Stimulated activated CD8-positive, alpha-beta memory T cell treated with anti-CD3 and anti-CD28 coated beads, Interleukin-4, amount 100 ng/mL, for 4 hours (primary cell): ENCODE data around the gene ELP4.
"Not testable (repeated sequence)": the region's sequence is repeated elsewhere in the genome, so short reads cannot be mapped to it uniquely, and the experiment has no call there.

Experiments
- DNase-seq, 2 donors: peaks; one replicate each; pipeline ENCODE4 v3.0.0-alpha.2; 2020; ENCODE audit warnings: low read depth in 2 of 2, low spot score in 1 of 2

The ELP4 gene

GRCh38 chr11:31699066-31699465 is 189.5 kb downstream of the ELP4 start:
- no peak for DNase-seq

- no peak for DNase-seq
These were observed 193.4 kb downstream of the ELP4 start for GRCh38 chr11:31702966-31703365.

- no peak for DNase-seq
These were observed 196.8 kb downstream of the ELP4 start for GRCh38 chr11:31706357-31706756.

- DNase-seq = no peak
These were observed 201.6 kb downstream of the ELP4 start for GRCh38 chr11:31711137-31711536.

- DNase-seq = no peak
These were observed 203.3 kb downstream of the ELP4 start for GRCh38 chr11:31712851-31713250.

- no peak for DNase-seq
These were observed 205.3 kb downstream of the ELP4 start for GRCh38 chr11:31714840-31715239.

GRCh38 chr11:31720225-31720624 is 210.7 kb downstream of the ELP4 start:
- DNase-seq = no peak

GRCh38 chr11:31720671-31721365 is 211.3 kb downstream of the ELP4 start:
- no peak for DNase-seq

- no peak for DNase-seq
These were observed 213.2 kb downstream of the ELP4 start for GRCh38 chr11:31722754-31723153.

- no peak for DNase-seq
These were observed 215.6 kb downstream of the ELP4 start for GRCh38 chr11:31725176-31725575.

- DNase-seq = no peak
These were observed 218.9 kb downstream of the ELP4 start for GRCh38 chr11:31728432-31728831.

GRCh38 chr11:31740131-31740530 is 230.6 kb downstream of the ELP4 start:
- no peak for DNase-seq

- not testable (repeated sequence) for DNase-seq
These were observed 231.3 kb downstream of the ELP4 start for GRCh38 chr11:31740731-31741368.

- DNase-seq = no peak
These were observed 238.0 kb downstream of the ELP4 start for GRCh38 chr11:31747581-31747980.

- DNase-seq = no peak
These were observed 247.8 kb downstream of the ELP4 start for GRCh38 chr11:31757260-31757835.

GRCh38 chr11:31761636-31762035 is 252.1 kb downstream of the ELP4 start:
- no peak for DNase-seq

- no peak for DNase-seq
These were observed 253.7 kb downstream of the ELP4 start for GRCh38 chr11:31763296-31763695.

- no peak for DNase-seq
These were observed 254.7 kb downstream of the ELP4 start for GRCh38 chr11:31764261-31764660.

- no peak for DNase-seq
These were observed 255.2 kb downstream of the ELP4 start for GRCh38 chr11:31764766-31765165.

- DNase-seq = no peak
These were observed 257.5 kb downstream of the ELP4 start for GRCh38 chr11:31767066-31767465.

- DNase-seq = no peak
These were observed 258.1 kb downstream of the ELP4 start for GRCh38 chr11:31767685-31768084.

GRCh38 chr11:31768749-31769640 is 259.4 kb downstream of the ELP4 start:
- no peak for DNase-seq
